Measurements from ENCODE around the gene ZMYND15. TPM values are rescaled to one million over a fixed set of nuclear protein-coding genes. Genes with fewer than 3 reads are reported as not detected.

Gene ZMYND15
- total and polyA plus RNA-seq, 2 of the 4 experiments (the other 2 are of a cell fraction), result 0.07 TPM; not detected in 1

DNA sequence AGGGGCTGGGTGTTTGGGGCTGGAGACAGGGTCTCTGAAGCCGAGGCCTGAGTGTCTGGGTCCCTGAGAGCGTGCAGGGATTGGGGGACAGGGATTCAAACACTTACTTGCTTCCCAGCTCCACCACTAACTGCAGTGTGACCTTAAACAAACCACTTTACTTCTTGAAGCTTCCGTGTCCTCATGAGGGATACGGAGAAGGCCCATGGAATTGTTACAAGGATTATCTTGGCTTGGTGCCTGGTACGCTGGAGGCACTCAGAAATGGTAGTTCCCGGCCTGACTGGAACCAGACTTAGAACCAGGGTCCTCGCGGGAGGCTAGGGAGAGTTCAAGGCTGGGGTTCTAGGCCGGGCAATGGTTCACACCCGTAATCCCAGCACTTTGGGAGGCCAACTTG is 3.0 kb downstream of the ZMYND15 start:
- no peak overlapping the region for H2BK15ac ChIP-seq (ENCODE audit: low read depth, low read length)
- no peak overlapping the region for H3K9ac ChIP-seq (ENCODE audit: low read depth, low read length)
- H3K23ac ChIP-seq (ENCODE audit: low read depth, low read length), result no peak overlapping the region
- no peak overlapping the region for H2AK5ac ChIP-seq (ENCODE audit: low read depth, low read length)
- ChIA-PET POLR2A (ENCODE audit: unreplicated experiment) (no interaction called here), CTCF (no interaction called here)
- no peak overlapping the region for H3K4ac ChIP-seq (ENCODE audit: low read depth, low read length)
- H2AFZ ChIP-seq (replicated peaks; ENCODE audit: low read length, poor library complexity), result no peak overlapping the region
- no peak overlapping the region for H4K5ac ChIP-seq (ENCODE audit: low read depth, low read length)
- H3K14ac ChIP-seq (replicated peaks; ENCODE audit: low read depth, low read length), result no peak overlapping the region
- no peaks in the 10 kb centered on the region for H3K9me1 ChIP-seq (ENCODE audit: insufficient read depth, low read length)
- no peaks in the 10 kb centered on the region for H3K36me3 ChIP-seq (ENCODE audit: control insufficient read depth, insufficient read depth, low read length)
- WGBS, 2 experiments (ENCODE audit: extremely low coverage in 2 of 2, insufficient read length in 1 of 2), result no CpG with 5 or more reads among the region's 10 CpGs
- no peaks in the 10 kb centered on the region for H4K20me1 ChIP-seq (ENCODE audit: insufficient read depth, low read length)
- no peak overlapping the region for H3K27ac ChIP-seq (ENCODE audit: insufficient read depth, low read length)
- H3K4me1 ChIP-seq (ENCODE audit: control insufficient read depth, insufficient read depth, low read length), result peaks cover 8% of the 10 kb centered on the region; the same call in 1 of the 2 replicates
- H2BK20ac ChIP-seq (ENCODE audit: low read depth, low read length), result no peak overlapping the region
- H3K4me3 ChIP-seq (ENCODE audit: insufficient read depth, low read depth, low read length), result no peak overlapping the region
- H3K4me2 ChIP-seq (ENCODE audit: low read depth, low read length), result no peak overlapping the region
- no peaks in the 10 kb centered on the region for H3K79me1 ChIP-seq (ENCODE audit: low read depth in 1 of 2, low read length in 2 of 2)
- DNase-seq, result no peak
- H2BK120ac ChIP-seq (ENCODE audit: low read depth, low read length), result no peak overlapping the region
- H2BK5ac ChIP-seq (ENCODE audit: low read depth, low read length, poor library complexity, severe bottlenecking), result no peak overlapping the region
- H3K18ac ChIP-seq (ENCODE audit: low read depth, low read length), result no peak overlapping the region
- intact Hi-C loops (cut with micrococcal nuclease), result no loop called here
- BruUV-seq (replicated peaks), result no TSS peak
- no peak for ATAC-seq (ENCODE audit: low read depth)
- no peak overlapping the region for H4K91ac ChIP-seq (ENCODE audit: insufficient read depth, low read depth, low read length)
- H2AK9ac ChIP-seq (replicated peaks; ENCODE audit: low read depth, low read length, poor library complexity), result peak overlapping the region; percentile 42
- in situ Hi-C loops (cut with MboI; ENCODE audit: low sequenced_read_pairs), result no loop called here
- H4K8ac ChIP-seq (ENCODE audit: low read depth in 2 of 2, low read length in 2 of 2), result no peak overlapping the region
- TF ChIP-seq CHD1 (IDR thresholded peaks at IDR 0.05; ENCODE audit: low read depth, low read length), result no peak
- TF ChIP-seq RCOR1 (IDR thresholded peaks at IDR 0.05; ENCODE audit: insufficient replicate concordance, low read length), result no peak
- TF ChIP-seq CEBPB (IDR thresholded peaks at IDR 0.05; ENCODE audit: low read depth, low read length), result no peak
- no peak for TF ChIP-seq MXI1 (IDR thresholded peaks at IDR 0.05; ENCODE audit: borderline replicate concordance, low read depth, low read length)
- no peak for TF ChIP-seq NFE2L2 (IDR thresholded peaks at IDR 0.05; ENCODE audit: low read depth, low read length)
- no peak for TF ChIP-seq FOS (IDR thresholded peaks at IDR 0.05; ENCODE audit: low read depth, low read length)
- TF ChIP-seq RAD21 (IDR thresholded peaks at IDR 0.05; ENCODE audit: low read length), result no peak
- TF ChIP-seq ELK1 (IDR thresholded peaks at IDR 0.05; ENCODE audit: borderline replicate concordance, low read depth, low read length), result no peak
- no peak for TF ChIP-seq POLR2A (IDR thresholded peaks at IDR 0.05; ENCODE audit: low read depth, low read length)
- dilution Hi-C loops (cut with HindIII; ENCODE audit: low sequenced_read_pairs, unreplicated experiment), result no loop called here
- no peak overlapping the region for H3K56ac ChIP-seq (ENCODE audit: extremely low read depth, insufficient read depth, low read length)
- H3K27me3 ChIP-seq (ENCODE audit: control insufficient read depth, insufficient read depth, low read length), result peaks cover 79% of the 10 kb centered on the region
- no peaks in the 10 kb centered on the region for H3K9me3 ChIP-seq (ENCODE audit: control insufficient read depth, insufficient read depth, low read length)
